BJ (cell line): ENCODE measurements around the gene NUAK2. TPM values are rescaled to one million over a fixed set of nuclear protein-coding genes. Genes with fewer than 3 reads are reported as not detected.

Source experiments
- CTCF ChIA-PET: fragments of 350-600 bp; formaldehyde crosslinking; extraction: SDS; loops from one replicate; lab custom pipeline; 2021; ENCODE audit warnings: antibody characterized with exemption, inconsistent platforms; lab: Yijun Ruan, JAX
- POLR2A ChIA-PET: fragments of 300-600 bp; sonication (Branson Sonifier 250); formaldehyde crosslinking; extraction: SDS; loops from one replicate; lab custom pipeline; 2021; ENCODE audit warnings: antibody characterized with exemption; lab: Charles Lee
- DNase-seq: peaks from one replicate; pipeline ENCODE4 v3.0.0-alpha.2; 2011; ENCODE audit warnings: low read depth
- H3K27me3 ChIP-seq: 2 replicates; pipeline ENCODE4 v1.6.0; 2011; ENCODE audit warnings: low read length; ENCODE audit not compliant: control insufficient read depth, insufficient read depth
- H3K36me3 ChIP-seq: 2 replicates; pipeline ENCODE4 v1.5.1; 2011; ENCODE audit warnings: low read length; ENCODE audit not compliant: control insufficient read depth, insufficient read depth
- H3K4me3 ChIP-seq: 2 replicates; pipeline ENCODE4 v1.5.1; 2011; ENCODE audit warnings: low read depth, mild to moderate bottlenecking, control low read depth, low read length
- CTCF ChIP-seq: IDR thresholded peaks from 2 replicates; pipeline ENCODE4 v1.5.1; 2011; ENCODE audit warnings: low read depth, mild to moderate bottlenecking, control low read depth, inconsistent platforms, low read length, moderate library complexity; ENCODE audit not compliant: insufficient read depth
- polyA plus RNA-seq: library from polyadenylated mRNA; depleted of rRNA; stranded (reverse); fragments of >200 nt; gene quantifications from 2 replicates; pipeline ENCODE4 v1.2.3, GENCODE V29; 2011

Gene NUAK2
- polyA plus RNA-seq, 1 experiment, result 5.8 TPM

- POLR2A ChIA-PET, result no interaction called here
- H3K4me3 ChIP-seq, result no peak overlapping the region
- no peaks in the 10 kb centered on the region for H3K27me3 ChIP-seq
- CTCF ChIA-PET, result interaction anchor here (1.0 to 2.2 kb wide), 2 partner anchors 41 to 44 kb away, joined by 3 to 24 read pairs; no protein-coding TSS in a partner anchor
- no peak for TF ChIP-seq CTCF
- no peak for DNase-seq
- peaks cover 15% of the 10 kb centered on the region for H3K36me3 ChIP-seq
These were observed 6.4 kb downstream of the NUAK2 start for GRCh38 chr1:205315008-205315618.

GRCh38 chr1:205313563-205314308, 7.8 kb downstream of the NUAK2 start:
- no peak for DNase-seq
- ChIA-PET POLR2A (no interaction called here), CTCF (interaction anchor here (0.7 to 2.2 kb wide), 4 partner anchors 12 to 40 kb away, joined by 3 to 24 read pairs (median 4); no protein-coding TSS in a partner anchor)
- Histone ChIP-seq H3K4me3 (no peak overlapping the region), H3K27me3 (no peaks in the 10 kb centered on the region), H3K36me3 (peaks cover 22% of the 10 kb centered on the region)
- TF ChIP-seq CTCF, result no peak

- H3K36me3 ChIP-seq, result peaks cover 29% of the 10 kb centered on the region
- no peak for TF ChIP-seq CTCF
- no peak for DNase-seq
- CTCF ChIA-PET, result interaction anchor here (1.3 to 2.2 kb wide), 3 partner anchors 12 to 39 kb away, joined by 3 to 24 read pairs (median 5); no protein-coding TSS in a partner anchor
- no peaks in the 10 kb centered on the region for H3K27me3 ChIP-seq
- H3K4me3 ChIP-seq, result no peak overlapping the region
- POLR2A ChIA-PET, result no interaction called here
These were observed 8.5 kb downstream of the NUAK2 start for GRCh38 chr1:205312866-205313562.

GRCh38 chr1:205310976-205311704, 10.4 kb downstream of the NUAK2 start:
- CTCF ChIA-PET, result interaction anchor here (0.8 to 3.5 kb wide), 3 partner anchors 14 to 38 kb away, joined by 3 to 14 read pairs (median 4); no protein-coding TSS in a partner anchor
- POLR2A ChIA-PET, result no interaction called here
- H3K4me3 ChIP-seq, result no peak overlapping the region
- no peak for TF ChIP-seq CTCF
- H3K27me3 ChIP-seq, result no peaks in the 10 kb centered on the region
- peaks cover 42% of the 10 kb centered on the region for H3K36me3 ChIP-seq
- DNase-seq, result no peak
